Activated naive CD4-positive, alpha-beta T cell treated with anti-CD3 and anti-CD28 coated beads, Interleukin-2, amount 10 ng/mL, durations not matched to agents 7 days and 5 days (primary cell): Measurements from ENCODE around the gene KDSR.
A peak's percentile ranks its signal among the peaks of the same experiment; 100 is the strongest.

Experiments
- CTCF ChIA-PET: fragments of 350-600 bp; sonication (Branson Sonifier 250); formaldehyde crosslinking; loops from one replicate; lab custom pipeline; 2021; ENCODE audit warnings: antibody characterized with exemption; lab: Charles Lee
- DNase-seq: peaks from one replicate; pipeline ENCODE4 v3.0.0-alpha.2; 2020
- H3K27ac Mint-ChIP-seq: one replicate; pipeline ENCODE4 v1.8.0; 2021; ENCODE audit warnings: mild to moderate bottlenecking, moderate library complexity, mixed read lengths
- H3K27me3 Mint-ChIP-seq: one replicate; pipeline ENCODE4 v1.8.0; 2021; ENCODE audit warnings: mild to moderate bottlenecking, mixed read lengths
- H3K36me3 Mint-ChIP-seq: one replicate; pipeline ENCODE4 v1.8.0; 2021; ENCODE audit warnings: mixed read lengths
- H3K4me1 Mint-ChIP-seq: one replicate; pipeline ENCODE4 v1.8.0; 2021; ENCODE audit warnings: mixed read lengths
- H3K4me3 Mint-ChIP-seq: one replicate; pipeline ENCODE4 v1.8.0; 2021; ENCODE audit warnings: mild to moderate bottlenecking, moderate library complexity, mixed read lengths
- H3K9me3 Mint-ChIP-seq: one replicate; pipeline ENCODE4 v1.8.0; 2021; ENCODE audit warnings: mixed read lengths

KDSR gene

DNA sequence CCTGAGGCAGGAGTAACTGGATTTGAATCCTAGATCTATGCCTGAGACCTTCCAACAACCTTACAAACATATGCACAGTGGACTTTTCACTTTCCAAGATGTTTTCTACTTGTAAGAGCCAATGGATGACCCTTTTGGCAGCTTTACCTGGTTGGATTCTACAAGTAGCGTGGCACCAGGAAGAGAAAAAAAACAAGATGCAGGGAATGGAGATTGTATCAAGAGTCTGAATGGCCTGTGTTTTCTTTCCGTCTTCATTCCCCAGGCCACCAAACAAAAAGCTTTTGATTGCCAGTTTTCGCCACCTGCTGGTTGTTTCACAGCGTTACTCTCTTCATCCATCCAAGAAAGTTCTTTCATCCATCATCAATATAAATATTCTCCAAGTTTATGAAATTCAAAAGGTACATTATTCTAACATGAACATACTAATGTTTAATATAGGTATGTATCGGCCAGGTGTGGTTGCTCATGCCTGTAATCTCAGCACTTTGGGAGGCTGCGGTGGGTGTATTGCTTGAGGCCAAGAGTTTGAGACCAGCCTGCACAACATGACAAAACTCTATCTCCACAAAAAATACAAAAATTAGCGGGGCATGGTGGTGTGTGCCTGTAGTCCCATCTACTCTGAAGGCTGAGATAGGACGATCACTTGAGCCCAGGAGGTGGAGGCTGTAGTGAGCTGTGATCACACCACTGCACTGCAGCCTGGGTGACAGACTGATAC, 43.9 kb downstream of the KDSR start:
- Mint-ChIP-seq H3K9me3 (no peaks in the 10 kb centered on the region), H3K4me1 (peaks cover 20% of the 10 kb centered on the region)

DNA sequence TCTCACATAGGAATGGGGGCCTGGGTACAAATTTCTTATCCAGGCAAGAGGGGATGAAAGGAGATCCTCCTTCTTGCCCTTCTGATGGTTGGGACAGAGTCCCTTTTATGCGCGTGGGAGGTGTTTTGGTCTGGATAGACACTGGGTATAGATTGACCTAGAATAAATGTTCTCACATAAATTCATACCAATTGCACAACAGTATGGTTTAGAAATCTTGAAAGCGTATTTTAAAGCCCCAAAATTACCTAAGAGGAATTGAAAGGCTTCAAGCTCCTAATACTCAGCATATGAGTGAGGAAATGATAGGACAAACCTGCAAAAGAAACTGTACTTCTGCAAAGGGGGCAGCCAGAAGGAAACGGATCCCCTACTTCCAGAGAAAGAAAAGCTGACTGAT, 44.8 kb downstream of the KDSR start:
- CTCF ChIA-PET: interaction anchor here (0.6 to 7.3 kb wide), 19 partner anchors 11 to 309 kb away, joined by 3 to 92 read pairs (median 4); no protein-coding TSS in a partner anchor
- DNase-seq: no peak
- Mint-ChIP-seq H3K27me3 (peaks cover 4% of the 10 kb centered on the region), H3K4me3 (no peak overlapping the region), H3K27ac (peak overlapping the region; percentile 39), H3K4me1 (peaks cover 20% of the 10 kb centered on the region), H3K36me3 (peaks cover 20% of the 10 kb centered on the region), H3K9me3 (no peaks in the 10 kb centered on the region)

More for the DNA sequence above, 43.9 kb downstream of the KDSR start:
- CTCF ChIA-PET: interaction anchor here (0.6 to 7.3 kb wide), 33 partner anchors 10 to 346 kb away, joined by 3 to 92 read pairs (median 4); no protein-coding TSS in a partner anchor
- peak; percentile 70 for DNase-seq
- H3K27ac Mint-ChIP-seq: no peak overlapping the region
- peaks cover 2% of the 10 kb centered on the region for H3K27me3 Mint-ChIP-seq
- H3K36me3 Mint-ChIP-seq: peaks cover 11% of the 10 kb centered on the region
- no peak overlapping the region for H3K4me3 Mint-ChIP-seq

DNA sequence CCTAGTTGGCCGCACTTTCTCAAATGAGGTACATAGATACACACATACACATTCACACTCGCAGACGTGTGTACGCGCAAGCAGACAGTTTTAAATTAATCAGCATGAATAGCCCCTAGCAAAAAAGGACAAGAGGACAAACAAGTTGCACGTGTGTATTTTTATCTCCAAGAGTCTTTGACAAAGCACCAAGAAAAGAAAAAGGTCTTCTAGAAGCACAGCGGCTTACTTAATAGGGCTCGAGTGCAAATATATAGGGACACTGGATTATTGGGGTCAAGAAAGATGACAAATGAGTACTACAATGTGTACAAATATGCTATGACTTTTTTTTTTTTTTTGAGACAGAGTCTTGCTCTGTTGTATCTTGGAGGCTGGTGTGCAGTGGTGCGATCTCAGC, 45.7 kb downstream of the KDSR start:
- CTCF ChIA-PET: interaction anchor here (1.2 to 7.3 kb wide), 4 partner anchors 39 to 309 kb away, joined by 3 to 92 read pairs (median 17); no protein-coding TSS in a partner anchor
- Mint-ChIP-seq H3K36me3 (peaks cover 26% of the 10 kb centered on the region), H3K27ac (peak overlapping the region; percentile 89), H3K9me3 (no peaks in the 10 kb centered on the region), H3K4me3 (peak overlapping the region; percentile 85), H3K27me3 (peaks cover 4% of the 10 kb centered on the region), H3K4me1 (peaks cover 20% of the 10 kb centered on the region)
- no peak for DNase-seq

DNA sequence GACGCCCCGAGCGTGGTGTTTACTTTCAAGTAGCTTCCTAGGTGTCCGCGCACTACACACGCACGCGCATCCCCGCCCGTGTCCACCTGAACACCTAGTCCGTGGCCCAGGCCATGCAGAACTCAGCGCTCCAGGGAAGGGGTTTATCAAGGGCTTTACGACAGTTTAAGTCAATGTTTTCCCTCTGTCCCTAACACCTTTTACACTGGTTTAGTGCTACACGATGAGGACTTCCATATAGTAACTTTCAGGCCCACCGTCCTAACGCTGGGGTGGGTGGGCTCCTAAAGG, 46.1 kb downstream of the KDSR start:
- Mint-ChIP-seq H3K27ac (peak overlapping the region; percentile 89), H3K27me3 (peaks cover 4% of the 10 kb centered on the region), H3K36me3 (peaks cover 29% of the 10 kb centered on the region), H3K9me3 (no peaks in the 10 kb centered on the region), H3K4me3 (peak overlapping the region; percentile 85), H3K4me1 (peaks cover 20% of the 10 kb centered on the region)
- DNase-seq: peak; percentile 61
- CTCF ChIA-PET: interaction anchor here (3.4 to 7.3 kb wide), 2 partner anchors 118 to 304 kb away, joined by 24 to 92 read pairs; no protein-coding TSS in a partner anchor

- Mint-ChIP-seq H3K4me3 (peak overlapping the region; percentile 85), H3K4me1 (peaks cover 23% of the 10 kb centered on the region), H3K27ac (peak overlapping the region; percentile 89), H3K27me3 (peaks cover 4% of the 10 kb centered on the region), H3K9me3 (no peaks in the 10 kb centered on the region), H3K36me3 (peaks cover 32% of the 10 kb centered on the region)
- DNase-seq: peak; percentile 93
- CTCF ChIA-PET: interaction anchor here (0.9 to 3.9 kb wide), 7 partner anchors 21 to 299 kb away, joined by 3 to 80 read pairs (median 24); no protein-coding TSS in a partner anchor
These were observed 46.7 kb downstream of the KDSR start for GRCh38 chr18:63320123-63320974.

DNA sequence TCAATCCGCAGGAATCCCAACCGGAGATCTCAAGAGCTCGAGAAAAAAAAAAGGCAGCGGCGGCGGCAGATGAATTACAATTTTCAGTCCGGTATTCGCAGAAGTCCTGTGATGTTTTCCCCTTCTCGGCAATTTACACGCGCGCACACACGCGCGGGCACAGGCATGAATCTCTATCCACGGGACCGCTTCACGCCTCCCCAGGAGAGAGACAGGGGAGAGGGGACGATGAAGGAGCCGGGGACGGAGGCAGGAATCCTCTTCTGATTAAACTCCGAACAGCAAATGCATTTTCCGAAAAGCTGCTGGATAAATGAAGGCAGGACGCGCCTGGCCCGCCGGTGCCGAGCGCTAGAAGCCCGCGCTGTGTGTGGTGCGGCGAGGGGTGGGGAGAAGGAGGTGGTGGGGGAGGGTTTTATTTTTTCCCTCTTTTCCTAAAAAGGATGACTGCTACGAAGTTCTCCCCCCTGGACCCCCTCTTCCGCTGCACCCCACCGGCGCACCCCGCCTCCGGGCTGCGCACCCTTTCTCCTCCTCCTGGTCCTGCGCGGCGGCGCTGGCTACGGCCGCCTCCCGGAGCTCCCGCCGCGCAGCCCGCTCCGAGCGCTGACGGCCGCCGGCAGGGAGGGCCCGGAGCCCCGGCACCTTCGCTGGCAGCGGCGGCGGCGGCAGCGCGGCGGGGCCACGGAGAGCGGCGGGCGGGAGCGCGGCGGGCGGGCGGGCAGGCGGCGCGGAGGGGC, 47.5 kb downstream of the KDSR start, which contains the start of gene BCL2:
Gene BCL2 (minus strand): TSS at position 387 of the 740 bp plus-strand sequence.
- CTCF ChIA-PET: interaction anchor here (0.9 to 3.9 kb wide), 23 partner anchors 11 to 302 kb away, joined by 3 to 80 read pairs (median 6); no protein-coding TSS in a partner anchor
- H3K27me3 Mint-ChIP-seq: peaks cover 4% of the 10 kb centered on the region
- peak within 1 kb of the TSS; percentile 85 for H3K4me3 Mint-ChIP-seq
- no peaks in the 10 kb centered on the region for H3K9me3 Mint-ChIP-seq
- H3K27ac Mint-ChIP-seq: peak within 1 kb of the TSS; percentile 94
- DNase-seq: no peak
- H3K4me1 Mint-ChIP-seq: peaks cover 31% of the 10 kb centered on the region
- peaks cover 40% of the 10 kb centered on the region for H3K36me3 Mint-ChIP-seq

DNA sequence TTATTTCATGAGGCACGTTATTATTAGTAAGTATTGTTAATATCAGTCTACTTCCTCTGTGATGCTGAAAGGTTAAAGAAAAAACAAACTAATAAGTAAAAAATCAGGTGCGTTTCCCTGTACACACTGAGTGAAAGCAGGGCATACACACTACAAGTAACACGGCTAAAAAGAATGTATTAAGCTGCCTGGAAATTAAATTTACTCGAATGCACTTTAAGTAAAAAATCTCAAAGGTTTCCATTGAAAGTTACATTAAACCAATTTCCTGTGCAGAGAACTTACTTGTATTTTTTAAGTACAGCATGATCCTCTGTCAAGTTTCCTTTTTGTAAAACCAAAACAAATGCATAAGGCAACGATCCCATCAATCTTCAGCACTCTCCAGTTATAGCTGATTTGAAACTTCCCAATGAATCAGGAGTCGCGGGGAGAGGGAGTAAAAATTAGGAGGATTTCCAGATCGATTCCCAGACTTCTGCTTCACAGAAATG, 48.1 kb downstream of the KDSR start:
- DNase-seq: no peak
- H3K4me1 Mint-ChIP-seq: peaks cover 37% of the 10 kb centered on the region
- H3K36me3 Mint-ChIP-seq: peaks cover 46% of the 10 kb centered on the region

DNA sequence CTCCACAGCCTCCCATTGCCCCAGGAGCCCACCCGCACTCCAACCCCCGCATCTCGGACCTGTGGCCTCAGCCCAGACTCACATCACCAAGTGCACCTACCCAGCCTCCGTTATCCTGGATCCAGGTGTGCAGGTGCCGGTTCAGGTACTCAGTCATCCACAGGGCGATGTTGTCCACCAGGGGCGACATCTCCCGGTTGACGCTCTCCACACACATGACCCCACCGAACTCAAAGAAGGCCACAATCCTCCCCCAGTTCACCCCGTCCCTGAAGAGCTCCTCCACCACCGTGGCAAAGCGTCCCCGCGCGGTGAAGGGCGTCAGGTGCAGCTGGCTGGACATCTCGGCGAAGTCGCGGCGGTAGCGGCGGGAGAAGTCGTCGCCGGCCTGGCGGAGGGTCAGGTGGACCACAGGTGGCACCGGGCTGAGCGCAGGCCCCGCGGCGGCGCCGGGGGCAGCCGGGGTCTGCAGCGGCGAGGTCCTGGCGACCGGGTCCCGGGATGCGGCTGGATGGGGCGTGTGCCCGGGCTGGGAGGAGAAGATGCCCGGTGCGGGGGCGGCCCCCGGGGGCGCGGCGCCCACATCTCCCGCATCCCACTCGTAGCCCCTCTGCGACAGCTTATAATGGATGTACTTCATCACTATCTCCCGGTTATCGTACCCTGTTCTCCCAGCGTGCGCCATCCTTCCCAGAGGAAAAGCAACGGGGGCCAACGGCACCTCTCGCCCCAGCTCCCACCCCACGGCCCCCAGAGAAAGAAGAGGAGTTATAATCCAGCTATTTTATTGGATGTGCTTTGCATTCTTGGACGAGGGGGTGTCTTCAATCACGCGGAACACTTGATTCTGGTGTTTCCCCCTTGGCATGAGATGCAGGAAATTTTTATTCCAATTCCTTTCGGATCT, 48.8 kb downstream of the KDSR start:
- H3K36me3 Mint-ChIP-seq: peaks cover 52% of the 10 kb centered on the region
- H3K4me3 Mint-ChIP-seq: peak overlapping the region; percentile 85
- peaks cover 4% of the 10 kb centered on the region for H3K27me3 Mint-ChIP-seq
- H3K27ac Mint-ChIP-seq: peak overlapping the region; percentile 94
- H3K4me1 Mint-ChIP-seq: peaks cover 43% of the 10 kb centered on the region
- DNase-seq: peak; percentile 92
- H3K9me3 Mint-ChIP-seq: no peaks in the 10 kb centered on the region
- CTCF ChIA-PET: interaction anchor here (0.6 to 3.9 kb wide), 48 partner anchors 11 to 318 kb away, joined by 3 to 80 read pairs (median 5); no protein-coding TSS in a partner anchor

More for the DNA sequence above, 48.1 kb downstream of the KDSR start:
- CTCF ChIA-PET: interaction anchor here (0.9 to 3.9 kb wide), 30 partner anchors 11 to 302 kb away, joined by 3 to 80 read pairs (median 6); no protein-coding TSS in a partner anchor
- H3K27ac Mint-ChIP-seq: peak overlapping the region; percentile 94
- peak overlapping the region; percentile 85 for H3K4me3 Mint-ChIP-seq
- peaks cover 4% of the 10 kb centered on the region for H3K27me3 Mint-ChIP-seq
- no peaks in the 10 kb centered on the region for H3K9me3 Mint-ChIP-seq

- Mint-ChIP-seq H3K9me3 (no peaks in the 10 kb centered on the region), H3K4me1 (peaks cover 43% of the 10 kb centered on the region), H3K36me3 (peaks cover 58% of the 10 kb centered on the region)
These were observed 49.5 kb downstream of the KDSR start for GRCh38 chr18:63317556-63317946.

GRCh38 chr18:63316612-63317555, 50.1 kb downstream of the KDSR start:
- DNase-seq: no peak
- CTCF ChIA-PET: interaction anchor here (0.8 to 3.9 kb wide), 31 partner anchors 9 to 317 kb away, joined by 3 to 80 read pairs (median 8); no protein-coding TSS in a partner anchor
- Mint-ChIP-seq H3K27me3 (peaks cover 4% of the 10 kb centered on the region), H3K9me3 (no peaks in the 10 kb centered on the region), H3K4me1 (peaks cover 43% of the 10 kb centered on the region), H3K4me3 (peak overlapping the region; percentile 85), H3K36me3 (peaks cover 63% of the 10 kb centered on the region), H3K27ac (peak overlapping the region; percentile 89)

More at GRCh38 chr18:63317556-63317946, 49.5 kb downstream of the KDSR start:
- Mint-ChIP-seq H3K4me3 (peak overlapping the region; percentile 85), H3K27me3 (peaks cover 4% of the 10 kb centered on the region), H3K27ac (peak overlapping the region; percentile 89)
- CTCF ChIA-PET: interaction anchor here (0.9 to 3.9 kb wide), 37 partner anchors 10 to 317 kb away, joined by 3 to 80 read pairs (median 6); no protein-coding TSS in a partner anchor
- DNase-seq: peak; percentile 25

DNA sequence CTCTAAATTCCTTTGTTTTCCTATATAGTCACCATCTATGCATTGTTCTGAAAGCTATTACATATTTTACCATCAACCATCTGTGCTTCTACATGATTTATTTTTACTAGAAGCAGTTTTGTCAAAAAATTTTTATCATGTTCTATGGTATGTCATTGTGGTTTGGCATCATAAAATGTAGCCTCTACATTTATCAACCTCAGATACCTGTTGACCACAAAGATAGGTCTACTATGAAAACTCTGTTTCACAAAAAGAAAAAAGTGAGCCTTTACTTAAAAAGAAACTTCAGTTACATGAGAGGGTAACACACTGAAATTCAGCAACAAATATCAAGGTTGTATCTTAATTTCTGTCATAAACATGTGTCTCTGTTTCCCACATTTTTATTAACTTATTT, 51.1 kb downstream of the KDSR start:
- peak overlapping the region; percentile 72 for H3K27ac Mint-ChIP-seq

More for the DNA sequence above, 51.1 kb downstream of the KDSR start:
- peaks cover 4% of the 10 kb centered on the region for H3K27me3 Mint-ChIP-seq
- H3K9me3 Mint-ChIP-seq: no peaks in the 10 kb centered on the region
- peaks cover 48% of the 10 kb centered on the region for H3K4me1 Mint-ChIP-seq
- no peak for DNase-seq
- CTCF ChIA-PET: interaction anchor here (0.6 to 3.0 kb wide), 5 partner anchors 17 to 299 kb away, joined by 3 to 13 read pairs (median 4); no protein-coding TSS in a partner anchor
- H3K36me3 Mint-ChIP-seq: peaks cover 73% of the 10 kb centered on the region
- peak overlapping the region; percentile 85 for H3K4me3 Mint-ChIP-seq
